Left lung (tissue), 10 donors: ENCODE results near the gene PHLPP1. TPM values are rescaled to one million over a fixed set of nuclear protein-coding genes. Genes with fewer than 3 reads are reported as not detected.
"Not testable (repeated sequence)": the region's sequence is repeated elsewhere in the genome, so short reads cannot be mapped to it uniquely, and the experiment has no call there.

Source experiments
- ATAC-seq: fragments of 200-7000 bp; cut with Tn5 transposase; one replicate; pipeline ENCODE4 v1.9.1; 2020; ENCODE audit warnings: moderate library complexity
- DNase-seq, 4 donors: peaks; one replicate each; pipeline ENCODE4 v3.0.0-alpha.2; 2013 to 2020
- H3K27ac ChIP-seq, 2 donors: fragments of 200-600 bp; sonication (generic) in 1 of 2; one replicate each; pipeline versions ENCODE4 v1.5.0 to v1.8.0; 2020 to 2021
- H3K27me3 ChIP-seq, 2 donors: fragments of 200-600 bp; sonication (generic) in 1 of 2; one replicate each; pipeline versions ENCODE4 v1.5.0 to v1.8.0; 2020 to 2021
- H3K36me3 ChIP-seq, 2 donors: fragments of 200-600 bp; sonication (generic) in 1 of 2; one replicate each; pipeline versions ENCODE4 v1.5.0 to v1.8.0; 2020 to 2021
- H3K4me1 ChIP-seq, 2 donors: fragments of 200-600 bp; one replicate each; pipeline ENCODE4 v1.8.0; 2021
- H3K4me3 ChIP-seq, 2 donors: fragments of 200-600 bp; sonication (generic) in 1 of 2; one replicate each; pipeline versions ENCODE4 v1.5.0 to v1.8.0; 2020 to 2021; ENCODE audit warnings: mild to moderate bottlenecking in 1 of 2
- H3K9me3 ChIP-seq, 2 donors: fragments of 200-600 bp; sonication (generic) in 1 of 2; one replicate each; pipeline versions ENCODE4 v1.5.0 to v1.8.0; 2020 to 2021
- intact Hi-C, 2 donors: fragments of 100-400 bp; cut with DNase I; formaldehyde crosslinking; loops; one replicate each; pipeline versions ENCODE4 v1.11.2 to v1.14.2; 2022
- polyA plus RNA-seq, 6 donors: library from polyadenylated mRNA; unstranded; fragments of 120-200 nt; gene quantifications; one replicate each; pipeline ENCODE4 v1.2.1, GENCODE V29; 2013; ENCODE audit not compliant: insufficient read length in 6 of 6
- total RNA-seq, 2 donors: library from RNA; stranded (reverse); fragmentation: NEBNext Ultra II Directional; extraction: Animal tissue kit (Norgen Biotek cat#: 25700); gene quantifications; one replicate each; pipeline ENCODE4 v1.2.1, GENCODE V29; 2021
- TF ChIP-seq, protein P1 (sequence below), 2 donors: fragments of 200-600 bp; sonication (generic) in 1 of 2; IDR thresholded peaks; one replicate each; pipeline versions ENCODE4 v1.5.0 to v1.8.0; 2021; ENCODE audit warnings: antibody characterized with exemption in 2 of 2
- donor health status: DM: no; HTN: yes; CAD: no.
- donor health status: DM: no; HTN: no; CAD: no.

The PHLPP1 gene
- total and polyA plus RNA-seq, 8 donors: 7.0 to 13.1 (median 11.0) TPM

GRCh38 chr18:62736077-62736855 lies 20.9 kb downstream of the PHLPP1 start:
- H3K36me3 ChIP-seq: no peaks in the 10 kb centered on the region
- H3K4me3 ChIP-seq: no peak overlapping the region
- TF ChIP-seq, protein P1, sequence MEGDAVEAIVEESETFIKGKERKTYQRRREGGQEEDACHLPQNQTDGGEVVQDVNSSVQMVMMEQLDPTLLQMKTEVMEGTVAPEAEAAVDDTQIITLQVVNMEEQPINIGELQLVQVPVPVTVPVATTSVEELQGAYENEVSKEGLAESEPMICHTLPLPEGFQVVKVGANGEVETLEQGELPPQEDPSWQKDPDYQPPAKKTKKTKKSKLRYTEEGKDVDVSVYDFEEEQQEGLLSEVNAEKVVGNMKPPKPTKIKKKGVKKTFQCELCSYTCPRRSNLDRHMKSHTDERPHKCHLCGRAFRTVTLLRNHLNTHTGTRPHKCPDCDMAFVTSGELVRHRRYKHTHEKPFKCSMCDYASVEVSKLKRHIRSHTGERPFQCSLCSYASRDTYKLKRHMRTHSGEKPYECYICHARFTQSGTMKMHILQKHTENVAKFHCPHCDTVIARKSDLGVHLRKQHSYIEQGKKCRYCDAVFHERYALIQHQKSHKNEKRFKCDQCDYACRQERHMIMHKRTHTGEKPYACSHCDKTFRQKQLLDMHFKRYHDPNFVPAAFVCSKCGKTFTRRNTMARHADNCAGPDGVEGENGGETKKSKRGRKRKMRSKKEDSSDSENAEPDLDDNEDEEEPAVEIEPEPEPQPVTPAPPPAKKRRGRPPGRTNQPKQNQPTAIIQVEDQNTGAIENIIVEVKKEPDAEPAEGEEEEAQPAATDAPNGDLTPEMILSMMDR (IDR thresholded peaks at IDR 0.05): no peak
- peaks cover 0 to 8% of the 10 kb centered on the region in 2 donors for H3K9me3 ChIP-seq
- no peak overlapping the region for H3K27ac ChIP-seq
- H3K4me1 ChIP-seq: peaks cover 4 to 8% of the 10 kb centered on the region in 2 donors
- no peak for DNase-seq
- intact Hi-C loops: no loop called here
- ATAC-seq: no peak
- H3K27me3 ChIP-seq: no peaks in the 10 kb centered on the region

DNA sequence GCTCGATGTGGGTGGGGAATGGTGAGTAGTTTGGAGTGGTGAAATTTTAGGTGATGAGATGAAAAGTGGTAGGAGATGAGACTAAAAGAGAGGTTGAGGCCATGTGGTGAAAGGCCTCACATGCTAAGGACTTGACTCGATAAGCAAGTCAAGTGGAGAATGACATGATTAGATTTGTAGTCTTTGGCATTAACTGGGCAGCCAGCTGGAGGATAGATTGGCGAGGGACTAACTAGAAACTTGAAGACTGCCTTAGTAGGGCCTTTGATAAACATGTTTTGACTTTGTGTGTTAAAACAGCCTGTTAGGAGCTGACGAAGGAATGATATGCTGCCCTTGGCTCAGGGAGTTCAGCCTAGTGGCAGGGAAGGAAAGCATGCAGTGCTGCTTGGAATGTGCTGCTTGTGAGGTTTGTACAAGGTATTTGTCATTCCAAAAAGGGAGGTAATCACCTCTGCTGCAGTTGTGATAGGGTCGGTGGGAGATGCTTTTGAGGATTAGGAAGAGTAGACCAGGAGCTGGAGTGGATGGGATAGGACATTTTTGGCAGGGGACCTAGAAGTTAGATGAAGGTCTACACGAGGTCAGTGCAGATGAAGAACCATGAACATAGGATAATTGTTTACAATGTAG lies 22.0 kb downstream of the PHLPP1 start:
- no peak overlapping the region for H3K4me3 ChIP-seq
- H3K36me3 ChIP-seq: no peaks in the 10 kb centered on the region
- H3K27ac ChIP-seq: no peak overlapping the region
- intact Hi-C loops: no loop called here
- H3K9me3 ChIP-seq: peaks cover 0 to 2% of the 10 kb centered on the region in 2 donors
- no peaks in the 10 kb centered on the region for H3K27me3 ChIP-seq
- TF ChIP-seq, protein P1 (IDR thresholded peaks at IDR 0.05): no peak
- DNase-seq (no peak), ATAC-seq (no peak)
- H3K4me1 ChIP-seq: peaks cover 6 to 10% of the 10 kb centered on the region in 2 donors

DNA sequence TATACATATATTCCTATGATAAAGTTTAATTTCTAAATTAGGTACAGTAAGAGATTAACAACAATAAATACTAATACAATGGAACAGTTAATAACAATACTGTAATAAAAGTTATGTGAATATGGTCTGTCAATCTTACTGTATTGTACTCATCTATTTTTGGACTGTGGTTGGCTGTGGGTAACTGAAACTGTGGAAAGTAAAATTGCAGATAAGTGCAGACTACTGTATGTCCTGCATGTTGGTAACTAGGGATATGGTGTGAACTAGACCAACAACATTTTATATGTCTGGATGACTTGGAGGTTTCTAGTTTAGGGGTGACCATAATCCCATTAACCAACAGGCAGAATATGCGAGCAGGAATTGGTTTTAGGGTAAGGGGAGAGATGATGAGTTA lies 23.3 kb downstream of the PHLPP1 start:
- DNase-seq (no peak), ATAC-seq (no peak)
- Histone ChIP-seq H3K36me3 (no peaks in the 10 kb centered on the region), H3K27ac (no peak overlapping the region), H3K27me3 (no peaks in the 10 kb centered on the region), H3K9me3 (no peaks in the 10 kb centered on the region), H3K4me3 (no peak overlapping the region), H3K4me1 (peaks cover 6 to 10% of the 10 kb centered on the region in 2 donors)
- intact Hi-C loops: no loop called here
- TF ChIP-seq, protein P1 (IDR thresholded peaks at IDR 0.05): no peak

- Histone ChIP-seq H3K27me3 (no peaks in the 10 kb centered on the region), H3K9me3 (no peaks in the 10 kb centered on the region), H3K36me3 (no peaks in the 10 kb centered on the region), H3K4me3 (no peak overlapping the region), H3K27ac (no peak overlapping the region), H3K4me1 (peaks cover 6 to 15% of the 10 kb centered on the region in 2 donors)
- intact Hi-C loops: no loop called here
- ATAC-seq (no peak), DNase-seq (no peak)
- TF ChIP-seq, protein P1 (IDR thresholded peaks at IDR 0.05): no peak
Observed at GRCh38 chr18:62739911-62740310, 24.6 kb downstream of the PHLPP1 start.

DNA sequence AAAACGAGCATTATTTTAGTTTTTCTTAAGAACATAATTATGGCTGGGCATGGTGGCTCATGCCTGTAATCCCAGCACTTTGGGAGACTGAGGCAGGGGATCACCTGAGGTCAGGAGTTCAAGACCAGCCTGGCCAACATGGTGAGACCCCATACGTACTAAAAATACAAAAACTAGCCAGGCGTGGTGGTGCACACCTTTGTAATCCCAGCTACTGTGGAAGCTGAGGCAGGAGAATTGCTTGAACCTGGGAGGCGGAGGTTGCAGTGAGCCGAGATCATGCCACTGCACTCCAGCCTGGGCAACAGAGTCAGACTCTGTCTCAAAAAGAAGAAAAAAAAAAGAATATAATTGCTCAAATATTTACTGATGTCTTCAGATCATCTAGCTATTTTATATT lies 25.3 kb downstream of the PHLPP1 start:
- ATAC-seq, intact Hi-C loops, DNase-seq, H3K4me3 ChIP-seq, H3K27me3 ChIP-seq, H3K36me3 ChIP-seq, H3K27ac ChIP-seq, H3K9me3 ChIP-seq: not testable (repeated sequence)
- H3K4me1 ChIP-seq: peaks cover 6 to 15% of the 10 kb centered on the region in 2 donors
